Pulmonary artery endothelial cell (primary cell): ENCODE measurements around the gene SUPT20HL2. TPM values are rescaled to one million over a fixed set of nuclear protein-coding genes. Genes with fewer than 3 reads are reported as not detected.

ENCODE experiments used
- total RNA-seq: library from RNA; depleted of rRNA; stranded (reverse); fragments of >200 nt; gene quantifications from 2 replicates; pipeline ENCODE4 v1.2.3, GENCODE V29; 2014

Gene SUPT20HL2
- total RNA-seq, 1 donor from 2014 or later, result not detected

Other genes starting within 250 kb of the SUPT20HL2 start
- 33.0 and 47.5 TPM in 2 replicates for gene ZFX, start 164.3 kb downstream of the SUPT20HL2 start, total RNA-seq
- gene SUPT20HL1, start 46.6 kb upstream of the SUPT20HL2 start, total RNA-seq, result not detected in 2 replicates
- gene PDK3, start 151.2 kb upstream of the SUPT20HL2 start, total RNA-seq, result 7.2 and 11.0 TPM in 2 replicates